K562 (cell line): ENCODE data around the gene GPR108. TPM values are rescaled to one million over a fixed set of nuclear protein-coding genes. Genes with fewer than 3 reads are reported as not detected.

ENCODE experiments used
- E2F3 ChIP-seq: fragments of 250-450 bp; sonication (Bioruptor Pico); IDR thresholded peaks from 2 replicates; pipeline ENCODE4 v1.4.0; 2020; ENCODE audit warnings: mild to moderate bottlenecking
- ETV1 ChIP-seq: fragments of 450-650 bp; conservative IDR thresholded peaks from 2 replicates; pipeline ENCODE4 v1.6.1; 2016; ENCODE audit warnings: missing genetic modification characterization, control low read depth, low read depth, missing compliant biosample characterization
- EZH2 ChIP-seq: IDR thresholded peaks from 2 replicates; pipeline ENCODE4 v1.6.1; 2012; ENCODE audit warnings: low read depth, mild to moderate bottlenecking, inconsistent platforms, low read length, borderline replicate concordance
- FOXK2 ChIP-seq, 2 experiments: fragments of 450-650 bp; IDR thresholded peaks in 1 of 2; conservative IDR thresholded peaks in 1 of 2; 2 replicates each; pipeline ENCODE4 v1.6.1; 2016; ENCODE audit warnings: low read depth in 2 of 2, mild to moderate bottlenecking in 1 of 2
- FOXO4 ChIP-seq: fragments of 450-650 bp; formaldehyde crosslinking; IDR thresholded peaks from 2 replicates; pipeline ENCODE4 v1.4.0; 2020; ENCODE audit warnings: mild to moderate bottlenecking, moderate library complexity
- GATAD2A ChIP-seq: fragments of 450-650 bp; IDR thresholded peaks from 2 replicates; pipeline ENCODE4 v1.6.1; 2017
- LEF1 ChIP-seq: fragments of 450-650 bp; IDR thresholded peaks from 2 replicates; pipeline ENCODE4 v1.6.1; 2016; ENCODE audit warnings: mild to moderate bottlenecking
- MTA3 ChIP-seq: fragments of 450-650 bp; formaldehyde crosslinking; IDR thresholded peaks from 2 replicates; pipeline ENCODE4 v1.6.1; 2017; ENCODE audit warnings: mild to moderate bottlenecking, borderline replicate concordance
- NFRKB ChIP-seq: fragments of 450-650 bp; IDR thresholded peaks from 2 replicates; pipeline ENCODE4 v1.6.1; 2016; ENCODE audit warnings: low read depth
- PRMT5 ChIP-seq: sonication (generic); formaldehyde crosslinking; IDR thresholded peaks from 2 replicates; pipeline ENCODE4 v1.5.0; 2020; ENCODE audit warnings: missing genetic modification reagents
- RB1 ChIP-seq: fragments of 450-650 bp; IDR thresholded peaks from 2 replicates; pipeline ENCODE4 v1.6.1; 2017; ENCODE audit warnings: low read depth, mild to moderate bottlenecking
- SAFB2 ChIP-seq: fragments of 200-400 bp; formaldehyde crosslinking; IDR thresholded peaks from 2 replicates; pipeline ENCODE4 v1.6.1; 2018; ENCODE audit warnings: borderline replicate concordance, low read length, low read depth, moderate library complexity; ENCODE audit not compliant: severe bottlenecking
- SIN3A ChIP-seq, 2 experiments: fragments of 150-350 bp in 1 of 2; IDR thresholded peaks; 2 replicates each; pipeline ENCODE4 v1.6.1; 2011 to 2016; ENCODE audit warnings: borderline replicate concordance in 2 of 2, low read depth in 2 of 2, low read length in 2 of 2, mild to moderate bottlenecking in 2 of 2, moderate library complexity in 2 of 2; ENCODE audit not compliant: control insufficient read depth in 1 of 2
- SRSF1 ChIP-seq: fragments of 200-400 bp; formaldehyde crosslinking; IDR thresholded peaks from 2 replicates; pipeline ENCODE4 v1.6.1; 2017; ENCODE audit warnings: mild to moderate bottlenecking, low read depth, low read length, moderate library complexity
- TBP ChIP-seq: optimal IDR thresholded peaks from 2 replicates; pipeline ENCODE3; 2011; ENCODE audit warnings: low read depth, low read length, improper control_type of control experiment
- TCF7 ChIP-seq: sonication (generic); IDR thresholded peaks from 2 replicates; pipeline ENCODE4 v1.6.1; 2016; ENCODE audit warnings: antibody characterized with exemption, borderline replicate concordance
- TGIF2 ChIP-seq: sonication (generic); formaldehyde crosslinking; IDR thresholded peaks from 2 replicates; pipeline ENCODE4 v1.8.1; 2022; ENCODE audit warnings: mild to moderate bottlenecking, missing genetic modification reagents, moderate library complexity
- THRAP3 ChIP-seq: fragments of 450-650 bp; IDR thresholded peaks from 2 replicates; pipeline ENCODE4 v1.6.1; 2016; ENCODE audit warnings: mild to moderate bottlenecking, inconsistent platforms, borderline replicate concordance
- U2AF2 ChIP-seq: fragments of 200-400 bp; formaldehyde crosslinking; optimal IDR thresholded peaks from 2 replicates; pipeline ENCODE3; 2017; ENCODE audit warnings: low read depth, mild to moderate bottlenecking, low read length
- ZC3H11A ChIP-seq: IDR thresholded peaks from 2 replicates; pipeline ENCODE4 v1.6.1; 2012; ENCODE audit warnings: low read depth, low read length, improper control_type of control experiment
- ZC3H4 ChIP-seq: sonication (generic); formaldehyde crosslinking; IDR thresholded peaks from 2 replicates; pipeline ENCODE4 v1.9.0; 2021; ENCODE audit warnings: missing genetic modification reagents, borderline replicate concordance
- ZKSCAN3 ChIP-seq: fragments of 250-450 bp; sonication (Bioruptor Pico); IDR thresholded peaks from 2 replicates; pipeline ENCODE4 v1.4.0; 2020
- ZNF274 ChIP-seq: IDR thresholded peaks from 2 replicates; pipeline ENCODE4 v1.6.1; 2011; ENCODE audit warnings: low read depth, mild to moderate bottlenecking, low read length, moderate library complexity, borderline replicate concordance
- ZNF586 ChIP-seq: fragments of 450-650 bp; formaldehyde crosslinking; conservative IDR thresholded peaks from 2 replicates; pipeline ENCODE4 v1.4.0; 2020; ENCODE audit warnings: mild to moderate bottlenecking, moderate library complexity
- ZNF778 ChIP-seq: fragments of 450-650 bp; formaldehyde crosslinking; IDR thresholded peaks from 2 replicates; pipeline ENCODE4 v1.4.0; 2020; ENCODE audit warnings: mild to moderate bottlenecking, moderate library complexity
- polyA plus RNA-seq, 8 experiments: library from polyadenylated mRNA; depleted of rRNA in 4 of 8; stranded (reverse) in 5 of 8; unstranded in 3 of 8; fragments of >200 nt; fragmentation: Nextera tagmentation in 2 of 8; fragmentation: Illumina TruSeq in 1 of 8; extraction: Ambion mirVana in 2 of 8; extraction: Trizol in 1 of 8; gene quantifications; 2 replicates each; pipeline versions ENCODE4 v1.2.1 to v1.2.3, GENCODE V29; 2011 to 2014; ENCODE audit warnings: inconsistent platforms in 1 of 8, missing spikeins in 1 of 8
- total RNA-seq, 7 experiments: library from RNA; depleted of rRNA in 6 of 7; stranded (reverse); fragments of >200 nt in 6 of 7; fragmentation: Illumina TruSeq in 2 of 7; extraction: Trizol in 2 of 7; gene quantifications; 2 replicates each; pipeline versions ENCODE4 v1.2.1 to v1.2.3, GENCODE V29; 2011 to 2021; ENCODE audit warnings: low replicate concordance in 1 of 7
- TF ChIP-seq, protein P1 (sequence below): sonication (generic); formaldehyde crosslinking; IDR thresholded peaks from 2 replicates; pipeline ENCODE4 v1.8.1; 2023; ENCODE audit warnings: mild to moderate bottlenecking, missing genetic modification reagents
- TF ChIP-seq, protein P2 (sequence below): sonication (generic); formaldehyde crosslinking; IDR thresholded peaks from 2 replicates; pipeline ENCODE4 v1.8.0; 2022; ENCODE audit warnings: mild to moderate bottlenecking, missing genetic modification reagents

Gene GPR108
- total and polyA plus RNA-seq, 9 of the 15 experiments (the other 6 are each of a cell fraction or from before 2014, with no cell fraction given), result 2.4 to 33.2 (median 24.4) TPM

- TF ChIP-seq, protein P1, sequence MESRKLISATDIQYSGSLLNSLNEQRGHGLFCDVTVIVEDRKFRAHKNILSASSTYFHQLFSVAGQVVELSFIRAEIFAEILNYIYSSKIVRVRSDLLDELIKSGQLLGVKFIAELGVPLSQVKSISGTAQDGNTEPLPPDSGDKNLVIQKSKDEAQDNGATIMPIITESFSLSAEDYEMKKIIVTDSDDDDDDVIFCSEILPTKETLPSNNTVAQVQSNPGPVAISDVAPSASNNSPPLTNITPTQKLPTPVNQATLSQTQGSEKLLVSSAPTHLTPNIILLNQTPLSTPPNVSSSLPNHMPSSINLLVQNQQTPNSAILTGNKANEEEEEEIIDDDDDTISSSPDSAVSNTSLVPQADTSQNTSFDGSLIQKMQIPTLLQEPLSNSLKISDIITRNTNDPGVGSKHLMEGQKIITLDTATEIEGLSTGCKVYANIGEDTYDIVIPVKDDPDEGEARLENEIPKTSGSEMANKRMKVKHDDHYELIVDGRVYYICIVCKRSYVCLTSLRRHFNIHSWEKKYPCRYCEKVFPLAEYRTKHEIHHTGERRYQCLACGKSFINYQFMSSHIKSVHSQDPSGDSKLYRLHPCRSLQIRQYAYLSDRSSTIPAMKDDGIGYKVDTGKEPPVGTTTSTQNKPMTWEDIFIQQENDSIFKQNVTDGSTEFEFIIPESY (CRISPR knock-in tag), result no peak
- TF ChIP-seq NFRKB (no peak), ZNF778 (no peak), ZC3H11A (no peak), TGIF2 (CRISPR knock-in tag) (no peak), SIN3A (IDR thresholded peaks at IDR 0.05; ENCODE audit: borderline replicate concordance in 2 of 2, control insufficient read depth in 1 of 2, low read depth in 2 of 2, low read length in 2 of 2) (no peak), TBP (peak; percentile 54), ZNF586 (no peak), FOXK2 (conservative IDR thresholded peaks at IDR 0.05 in 1 of 2, IDR thresholded peaks at IDR 0.05 in 1 of 2; ENCODE audit: low read depth in 2 of 2) (no peak), THRAP3 (no peak), U2AF2 (no peak), SAFB2 (no peak), TCF7 (no peak), MTA3 (no peak), GATAD2A (no peak), PRMT5 (CRISPR knock-in tag) (no peak), FOXO4 (CRISPR knock-in tag) (no peak), LEF1 (no peak), ZC3H4 (CRISPR knock-in tag) (no peak), ZNF274 (no peak), E2F3 (CRISPR knock-in tag) (no peak), EZH2 (no peak), ZKSCAN3 (CRISPR knock-in tag) (no peak), RB1 (no peak), ETV1 (tag) (no peak), SRSF1 (no peak)
- TF ChIP-seq, protein P2, sequence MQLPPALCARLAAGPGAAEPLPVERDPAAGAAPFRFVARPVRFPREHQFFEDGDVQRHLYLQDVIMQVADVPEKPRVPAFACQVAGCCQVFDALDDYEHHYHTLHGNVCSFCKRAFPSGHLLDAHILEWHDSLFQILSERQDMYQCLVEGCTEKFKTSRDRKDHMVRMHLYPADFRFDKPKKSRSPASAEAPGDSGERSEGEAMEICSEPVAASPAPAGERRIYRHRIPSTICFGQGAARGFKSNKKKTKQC (CRISPR knock-in tag), result no peak
Observed at GRCh38 chr19:6772028-6772865, 34.9 kb upstream of the GPR108 start, which contains the start of gene VAV1 (continued).
